ENCODE measurements around the gene TGIF2. TPM values are rescaled to one million over a fixed set of nuclear protein-coding genes. Genes with fewer than 3 reads are reported as not detected.
A peak's percentile ranks its signal among the peaks of the same experiment; 100 is the strongest.
"Not testable (repeated sequence)": the region's sequence is repeated elsewhere in the genome, so short reads cannot be mapped to it uniquely, and the experiment has no call there.

TGIF2 gene
- total and polyA plus RNA-seq, 2 donors (not counting 1 experiment from before 2014, with no cell fraction given): 24.0 to 45.6 TPM

GRCh38 chr20:36607586-36608387 lies 34.4 kb downstream of the TGIF2 start:
- Histone ChIP-seq H3K79me2 (ENCODE audit: control insufficient read depth, insufficient read depth, low read length) (peaks cover 40% of the 10 kb centered on the region), H3K9ac (ENCODE audit: low read length) (no peak overlapping the region), H3K4me3 (ENCODE audit: control extremely low read depth in 1 of 5, extremely low read depth in 1 of 5, insufficient read depth in 1 of 5, low read depth in 2 of 5, low read length in 4 of 5) (no peak overlapping the region), H3K4me1 (ENCODE audit: control insufficient read depth in 2 of 2, insufficient read depth in 2 of 2, low read length in 2 of 2) (peaks cover 19 to 31% of the 10 kb centered on the region in 2 donors), H4K20me1 (ENCODE audit: control insufficient read depth, insufficient read depth, low read length, poor library complexity, severe bottlenecking) (peaks cover 12% of the 10 kb centered on the region), H3K4me2 (replicated peaks; ENCODE audit: low read depth, low read length, poor library complexity, severe bottlenecking) (peak overlapping the region; percentile 81), H2AFZ (ENCODE audit: insufficient read depth, low read depth, low read length, poor library complexity, severe bottlenecking) (no peak overlapping the region), H3K9me3 (ENCODE audit: control extremely low read depth in 1 of 3, control insufficient read depth in 2 of 3, insufficient read depth in 1 of 3, low read length in 2 of 3) (no peaks in the 10 kb centered on the region), H3K36me3 (replicated peaks in 1 of 2; ENCODE audit: control extremely low read depth in 1 of 2, control insufficient read depth in 1 of 2, extremely low read depth in 1 of 2, insufficient read depth in 2 of 2, low read length in 1 of 2) (peaks cover 2 to 40% of the 10 kb centered on the region in 2 experiments), H3K27me3 (replicated peaks in 1 of 4; ENCODE audit: control extremely low read depth in 1 of 4, control insufficient read depth in 3 of 4, insufficient read depth in 4 of 4, low read length in 3 of 4) (no peaks in the 10 kb centered on the region), H3K27ac (ENCODE audit: low read length in 2 of 2) (no peak overlapping the region)
- ChIA-PET CTCF (interaction anchor here (5.1 kb wide), 1 partner anchor 35 kb away, joined by 63 read pairs; the partner anchor contains the start of gene TGIF2), POLR2A (interaction anchor here (0.7 kb wide), 1 partner anchor 11 kb away, joined by 7 read pairs; no protein-coding TSS in a partner anchor)
- TF ChIP-seq EZH2 (IDR thresholded peaks at IDR 0.05; ENCODE audit: borderline replicate concordance, insufficient read depth, low read depth, low read length, poor library complexity, severe bottlenecking): no peak
- TF ChIP-seq, protein P1, sequence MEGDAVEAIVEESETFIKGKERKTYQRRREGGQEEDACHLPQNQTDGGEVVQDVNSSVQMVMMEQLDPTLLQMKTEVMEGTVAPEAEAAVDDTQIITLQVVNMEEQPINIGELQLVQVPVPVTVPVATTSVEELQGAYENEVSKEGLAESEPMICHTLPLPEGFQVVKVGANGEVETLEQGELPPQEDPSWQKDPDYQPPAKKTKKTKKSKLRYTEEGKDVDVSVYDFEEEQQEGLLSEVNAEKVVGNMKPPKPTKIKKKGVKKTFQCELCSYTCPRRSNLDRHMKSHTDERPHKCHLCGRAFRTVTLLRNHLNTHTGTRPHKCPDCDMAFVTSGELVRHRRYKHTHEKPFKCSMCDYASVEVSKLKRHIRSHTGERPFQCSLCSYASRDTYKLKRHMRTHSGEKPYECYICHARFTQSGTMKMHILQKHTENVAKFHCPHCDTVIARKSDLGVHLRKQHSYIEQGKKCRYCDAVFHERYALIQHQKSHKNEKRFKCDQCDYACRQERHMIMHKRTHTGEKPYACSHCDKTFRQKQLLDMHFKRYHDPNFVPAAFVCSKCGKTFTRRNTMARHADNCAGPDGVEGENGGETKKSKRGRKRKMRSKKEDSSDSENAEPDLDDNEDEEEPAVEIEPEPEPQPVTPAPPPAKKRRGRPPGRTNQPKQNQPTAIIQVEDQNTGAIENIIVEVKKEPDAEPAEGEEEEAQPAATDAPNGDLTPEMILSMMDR (IDR thresholded peaks at IDR 0.05): no peak
- Mint-ChIP-seq H3K4me1 (peaks cover 37% of the 10 kb centered on the region), H3K4me3 (peak overlapping the region; percentile 69), H3K27ac (peak overlapping the region; percentile 61), H3K9me3 (ENCODE audit: insufficient read depth) (no peaks in the 10 kb centered on the region), H3K27me3 (no peaks in the 10 kb centered on the region)
- ATAC-seq (ENCODE audit: low read depth): no peak
- intact Hi-C loops (cut with micrococcal nuclease): loop anchor here (10.0 kb wide), 1 partner anchor 567 kb away; the partner anchor contains the start of genes MROH8 and RPN2
- no peak for DNase-seq
- WGBS (ENCODE audit: insufficient coverage): 96% methylated on average over 5 of the region's 7 CpGs

DNA sequence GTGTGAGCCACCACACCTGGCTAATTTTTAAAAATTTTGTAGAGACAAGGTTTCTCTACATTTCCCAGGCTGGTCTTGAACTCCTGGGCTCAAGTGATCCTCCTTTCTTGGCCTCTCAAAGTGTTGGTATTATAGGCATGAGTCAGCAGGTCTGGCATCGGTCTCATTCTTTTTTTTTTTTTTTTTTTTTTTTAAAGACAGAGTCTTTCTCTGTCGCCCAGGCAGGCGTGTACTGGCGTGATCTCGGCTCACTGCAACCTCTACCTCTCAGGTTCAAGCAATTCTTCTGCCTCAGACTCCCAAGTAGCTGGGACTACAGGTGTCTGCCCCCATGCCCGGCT lies 35.0 kb downstream of the TGIF2 start:
- H3K27me3 ChIP-seq (replicated peaks in 1 of 4; ENCODE audit: control extremely low read depth in 1 of 4, control insufficient read depth in 3 of 4, insufficient read depth in 4 of 4, low read length in 3 of 4); H3K4me3 Mint-ChIP-seq; H3K4me3 ChIP-seq (ENCODE audit: control extremely low read depth in 1 of 5, extremely low read depth in 1 of 5, insufficient read depth in 1 of 5, low read depth in 2 of 5, low read length in 4 of 5); H3K27ac ChIP-seq (ENCODE audit: low read length in 2 of 2); H2AFZ ChIP-seq (ENCODE audit: insufficient read depth, low read depth, low read length, poor library complexity, severe bottlenecking); H3K9me3 Mint-ChIP-seq (ENCODE audit: insufficient read depth); ATAC-seq (ENCODE audit: low read depth); H3K9me3 ChIP-seq (ENCODE audit: control extremely low read depth in 1 of 3, control insufficient read depth in 2 of 3, insufficient read depth in 1 of 3, low read length in 2 of 3); H3K27ac Mint-ChIP-seq; H3K9ac ChIP-seq (ENCODE audit: low read length); H3K27me3 Mint-ChIP-seq; H3K4me2 ChIP-seq (replicated peaks; ENCODE audit: low read depth, low read length, poor library complexity, severe bottlenecking); DNase-seq: not testable (repeated sequence)
- CTCF ChIA-PET: interaction anchor here (1.1 kb wide), 1 partner anchor 255 kb away, joined by 4 read pairs; a partner anchor contains a TSS
- H3K4me1 Mint-ChIP-seq: peaks cover 37% of the 10 kb centered on the region
- POLR2A ChIA-PET: interaction anchor here (0.7 kb wide), 1 partner anchor 41 kb away, joined by 11 read pairs; no protein-coding TSS in a partner anchor
- Histone ChIP-seq H4K20me1 (ENCODE audit: control insufficient read depth, insufficient read depth, low read length, poor library complexity, severe bottlenecking) (peaks cover 12% of the 10 kb centered on the region), H3K79me2 (ENCODE audit: control insufficient read depth, insufficient read depth, low read length) (peaks cover 40% of the 10 kb centered on the region), H3K36me3 (replicated peaks in 1 of 2; ENCODE audit: control extremely low read depth in 1 of 2, control insufficient read depth in 1 of 2, extremely low read depth in 1 of 2, insufficient read depth in 2 of 2, low read length in 1 of 2) (peaks cover 2 to 45% of the 10 kb centered on the region in 2 experiments), H3K4me1 (ENCODE audit: control insufficient read depth in 2 of 2, insufficient read depth in 2 of 2, low read length in 2 of 2) (peaks cover 19 to 31% of the 10 kb centered on the region in 2 donors)
- WGBS (ENCODE audit: insufficient coverage): 93% methylated on average over 5 of the region's 6 CpGs
- intact Hi-C loops (cut with micrococcal nuclease): loop anchor here (10.0 kb wide), 1 partner anchor 566 kb away; the partner anchor contains the start of genes MROH8 and RPN2

Measured in B cell (primary cell).